Aorta (tissue), 5 donors: ENCODE data around the gene ADPRHL1. TPM values are rescaled to one million over a fixed set of nuclear protein-coding genes. Genes with fewer than 3 reads are reported as not detected.

Experiments
- ATAC-seq: fragments of 200-7000 bp; cut with Tn5 transposase; one replicate; pipeline ENCODE4 v1.9.1; 2022; ENCODE audit warnings: moderate library complexity; ENCODE audit not compliant: low FRiP score
- DNase-seq, 2 donors: peaks; one replicate each; pipeline ENCODE4 v3.0.0-alpha.2; 2020
- H3K27ac ChIP-seq, 2 donors: one replicate each; pipeline ENCODE4 v1.5.1; 2013; ENCODE audit warnings: low read length in 2 of 2, mild to moderate bottlenecking in 2 of 2, moderate library complexity in 2 of 2, control low read depth in 1 of 2, inconsistent platforms in 1 of 2, low read depth in 1 of 2
- H3K27me3 ChIP-seq, 2 donors: one replicate each; pipeline ENCODE4 v1.6.1; 2013; ENCODE audit warnings: control low read depth in 1 of 2, low read length in 1 of 2, mild to moderate bottlenecking in 1 of 2, moderate library complexity in 1 of 2; ENCODE audit not compliant: insufficient read depth in 2 of 2, control insufficient read depth in 1 of 2
- H3K36me3 ChIP-seq, 2 donors: one replicate each; pipeline ENCODE4 v1.6.1; 2013; ENCODE audit warnings: control low read depth in 1 of 2, low read length in 1 of 2, mild to moderate bottlenecking in 1 of 2; ENCODE audit not compliant: insufficient read depth in 2 of 2, control insufficient read depth in 1 of 2
- H3K4me1 ChIP-seq, 2 donors: one replicate each; pipeline ENCODE4 v1.6.1; 2013; ENCODE audit warnings: low read length in 2 of 2, control low read depth in 1 of 2, mild to moderate bottlenecking in 1 of 2, moderate library complexity in 1 of 2; ENCODE audit not compliant: insufficient read depth in 2 of 2, control insufficient read depth in 1 of 2
- H3K4me3 ChIP-seq, 2 donors: one replicate each; pipeline ENCODE4 v1.5.1; 2013; ENCODE audit warnings: low read length in 2 of 2, control low read depth in 1 of 2, mild to moderate bottlenecking in 1 of 2
- H3K9me3 ChIP-seq: one replicate; pipeline ENCODE4 v1.6.1; 2013; ENCODE audit warnings: mild to moderate bottlenecking, low read length; ENCODE audit not compliant: control insufficient read depth
- WGBS, 2 donors: extraction: QIAGEN DNeasy Blood & Tissue Kit; methylation state at CpG; one replicate each; pipeline ENCODE4 v1.1.7; 2013; 5-methylcytosine and 5-hydroxymethylcytosine counted together
- intact Hi-C, 2 donors: fragments of 100-400 bp; cut with DNase I; formaldehyde crosslinking; loops; one replicate each; pipeline versions ENCODE4 v1.14.2 to v1.15.0; 2022
- polyA plus RNA-seq, 2 donors: library from polyadenylated mRNA; stranded (reverse); fragments of 200-250 nt; gene quantifications; one replicate each; pipeline ENCODE4 v1.2.3, GENCODE V29; 2013
- total RNA-seq, 2 donors: library from RNA; stranded (reverse); fragmentation: NEBNext Ultra II Directional; extraction: Animal tissue kit (Norgen Biotek cat#: 25700); gene quantifications; one replicate each; pipeline ENCODE4 v1.2.1, GENCODE V29; 2021
- donor health status: healthy with polysubstance abuse.
- donor health status: Bipolar disorder and iron deficiency.
- donor health status: DM: no; HTN: no; CAD: no.
- donor health status: DM: no; HTN: no; CAD: no.
- donor health status: DM: yes; HTN: yes; CAD: no.

The ADPRHL1 gene
- total and polyA plus RNA-seq, 4 donors, result 2.0 to 10.8 (median 3.2) TPM

DNA sequence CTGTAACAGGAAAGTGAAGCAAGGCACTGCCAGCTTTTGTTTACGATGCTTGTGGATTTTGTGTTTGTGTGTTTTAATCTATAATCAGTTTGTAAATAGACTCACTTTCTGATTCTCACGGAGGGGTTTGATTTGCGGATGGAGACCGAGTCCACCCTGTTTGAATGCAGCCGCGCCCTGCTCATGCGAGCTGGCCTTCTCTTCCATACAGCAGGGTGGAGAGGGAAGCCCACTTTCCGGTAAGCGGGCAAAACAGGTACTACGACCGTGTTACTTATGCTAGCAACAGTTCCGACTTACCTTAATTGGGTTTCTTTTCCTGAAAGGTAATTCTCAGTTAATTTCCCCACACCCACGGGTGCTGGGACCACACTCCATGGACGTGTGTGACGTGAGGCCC lies 33.1 kb downstream of the ADPRHL1 start:
- Histone ChIP-seq H3K9me3 (no peaks in the 10 kb centered on the region), H3K36me3 (no peaks in the 10 kb centered on the region), H3K27me3 (no peaks in the 10 kb centered on the region), H3K4me3 (no peak overlapping the region), H3K4me1 (no peaks in the 10 kb centered on the region), H3K27ac (no peak overlapping the region)
- 87 to 94% methylated on average over 15 of the region's 15 CpGs for WGBS, 2 donors
- ATAC-seq (no peak), DNase-seq (peak in 1 of 2 donors; percentile 10)
- intact Hi-C loops, result no loop called here

DNA sequence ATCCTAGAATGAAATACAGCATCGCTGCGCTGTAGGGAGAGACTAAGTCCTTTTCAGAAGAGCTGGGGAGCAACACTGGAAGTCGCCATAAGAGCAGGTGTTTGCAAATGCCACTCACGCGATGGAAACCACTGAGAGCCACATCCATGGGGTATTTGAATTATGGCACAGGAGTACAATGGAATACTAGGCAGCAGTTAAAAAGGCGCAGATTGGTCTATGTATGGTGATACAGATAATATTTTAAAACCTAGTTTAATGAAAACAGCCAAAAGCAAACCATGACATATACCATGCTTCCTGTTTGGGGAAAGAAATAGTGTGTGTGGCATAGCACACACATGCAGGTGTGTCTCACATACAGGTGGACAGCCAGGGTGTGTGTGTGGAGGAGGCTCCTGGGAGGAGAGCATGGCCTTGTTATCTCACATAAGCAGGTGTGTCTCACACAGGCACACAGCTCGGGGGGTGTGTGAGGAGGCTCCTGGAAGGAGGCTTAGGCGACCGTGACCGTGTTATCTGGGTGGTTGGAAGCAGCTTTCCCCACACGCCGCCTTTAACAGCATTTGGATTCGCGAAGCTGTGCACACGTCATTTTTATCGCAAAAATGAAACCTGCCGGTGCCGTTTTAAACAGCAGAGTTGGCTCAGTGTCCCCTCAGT lies 33.6 kb downstream of the ADPRHL1 start:
- Histone ChIP-seq H3K4me3 (no peak overlapping the region), H3K27me3 (no peaks in the 10 kb centered on the region), H3K9me3 (no peaks in the 10 kb centered on the region), H3K27ac (no peak overlapping the region), H3K4me1 (no peaks in the 10 kb centered on the region), H3K36me3 (no peaks in the 10 kb centered on the region)
- intact Hi-C loops, result no loop called here
- 79 to 86% methylated on average over 18 of the region's 18 CpGs for WGBS, 2 donors
- DNase-seq (peak in 1 of 2 donors; percentile 21), ATAC-seq (no peak)

DNA sequence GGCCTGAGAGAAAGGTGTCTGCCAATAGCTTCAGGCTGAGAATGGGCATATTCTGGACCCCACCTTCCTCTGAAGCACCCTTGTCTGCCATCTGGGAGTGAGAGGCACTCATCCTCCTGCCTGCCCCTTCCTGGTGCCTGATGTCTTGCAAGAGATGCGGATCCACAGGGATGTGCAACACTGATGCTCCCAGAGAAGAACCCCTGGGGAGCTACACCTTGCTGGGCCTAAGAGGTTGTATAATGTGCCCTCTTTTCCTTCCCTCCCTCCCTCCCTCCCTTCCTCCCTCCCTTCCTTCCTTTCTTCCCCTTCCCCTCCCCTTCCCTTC lies 34.6 kb downstream of the ADPRHL1 start:
- Histone ChIP-seq H3K4me1 (no peaks in the 10 kb centered on the region), H3K9me3 (no peaks in the 10 kb centered on the region), H3K36me3 (no peaks in the 10 kb centered on the region), H3K27ac (no peak overlapping the region), H3K4me3 (no peak overlapping the region), H3K27me3 (no peaks in the 10 kb centered on the region)
- intact Hi-C loops, result no loop called here
- DNase-seq, result peak in 1 of 2 donors; percentile 6
- 99 to 100% methylated on average over 1 of the region's 1 CpG for WGBS, 2 donors
- ATAC-seq, result no peak

DNA sequence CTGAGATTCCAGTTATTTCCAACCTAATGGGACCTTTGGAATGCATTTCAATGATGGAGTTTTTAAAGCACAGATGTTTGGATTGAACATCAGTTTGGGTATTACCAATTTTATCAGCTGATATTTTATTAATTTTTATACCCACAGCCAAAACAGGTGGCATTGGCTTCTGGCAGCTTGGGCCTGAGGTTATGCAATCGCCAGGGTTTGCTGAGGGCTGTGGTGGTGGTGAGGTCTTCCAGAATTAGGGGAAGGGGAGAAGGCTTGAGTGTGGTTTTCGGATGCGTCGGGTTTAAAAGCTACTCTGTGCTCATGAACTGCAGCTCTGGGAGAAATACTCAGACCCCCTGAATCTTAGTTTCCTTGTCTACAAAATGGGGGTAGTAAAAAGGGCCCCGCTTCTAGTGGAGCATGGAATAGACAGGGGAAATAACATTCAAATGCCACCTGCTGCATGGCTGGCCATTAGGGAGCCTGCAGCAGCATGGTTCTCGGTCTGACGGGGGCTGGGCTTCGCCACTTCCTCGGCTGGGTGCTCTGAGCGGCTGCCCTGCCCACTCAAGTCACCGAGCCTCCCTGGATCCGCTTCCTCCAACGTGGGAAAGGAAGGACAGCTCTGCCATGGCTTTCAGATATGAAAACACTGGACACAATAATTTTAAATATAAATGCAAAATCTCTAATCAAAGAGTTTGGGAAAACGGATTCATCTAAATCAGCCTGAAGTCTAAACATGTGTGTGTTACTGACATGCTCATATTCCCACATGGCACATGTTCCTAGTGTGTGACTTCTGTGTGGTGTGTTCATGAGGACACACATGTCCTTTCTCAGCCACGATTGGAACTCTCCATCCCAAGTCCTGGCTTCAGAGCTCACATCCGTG lies 35.2 kb downstream of the ADPRHL1 start:
- no peak overlapping the region for H3K4me3 ChIP-seq
- no peak overlapping the region for H3K27ac ChIP-seq
- ATAC-seq, result no peak
- intact Hi-C loops, result no loop called here
- no peaks in the 10 kb centered on the region for H3K27me3 ChIP-seq
- H3K4me1 ChIP-seq, result no peaks in the 10 kb centered on the region
- no peaks in the 10 kb centered on the region for H3K9me3 ChIP-seq
- no peaks in the 10 kb centered on the region for H3K36me3 ChIP-seq
- peak in 1 of 2 donors; percentile 29 for DNase-seq
- 82 to 86% methylated on average over 16 of the region's 16 CpGs for WGBS, 2 donors

DNA sequence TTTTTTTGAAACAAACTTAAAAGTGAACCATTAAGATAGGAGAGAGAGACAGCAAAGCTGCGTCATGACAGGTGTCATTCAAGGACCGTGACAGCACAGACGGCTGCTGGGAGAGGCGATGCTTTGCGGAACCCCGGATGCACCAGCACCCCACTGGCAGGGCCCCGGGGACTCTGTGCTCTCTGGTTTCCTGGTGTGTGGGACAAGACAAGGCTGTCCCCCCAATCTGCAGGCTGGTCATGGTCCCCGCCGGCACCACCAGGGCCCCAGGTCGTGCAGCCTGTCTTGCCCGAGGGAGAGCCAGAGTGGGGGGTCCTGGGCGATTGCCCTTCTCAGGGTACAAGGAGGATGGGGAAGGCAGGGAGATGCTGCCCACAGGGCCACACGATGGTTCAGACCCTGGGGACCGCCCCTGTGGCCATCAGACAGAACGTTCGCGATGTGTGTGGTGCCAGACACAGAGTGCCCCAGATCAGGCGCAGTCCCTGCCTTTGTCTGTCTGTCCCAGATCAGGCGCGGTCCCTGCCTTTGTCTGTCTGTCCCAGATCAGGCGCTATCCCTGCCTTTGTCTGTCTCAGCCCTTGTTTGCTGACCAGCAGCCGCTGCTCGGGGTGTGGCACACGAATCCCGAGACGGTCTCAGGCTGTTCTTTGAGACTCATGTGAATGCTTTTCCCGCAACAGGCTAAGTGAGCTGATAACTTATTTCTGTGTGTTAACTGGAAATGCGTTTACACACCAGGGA lies 36.1 kb downstream of the ADPRHL1 start:
- 86 to 89% methylated on average over 28 of the region's 28 CpGs for WGBS, 2 donors
- Histone ChIP-seq H3K4me1 (no peaks in the 10 kb centered on the region), H3K4me3 (no peak overlapping the region), H3K27me3 (no peaks in the 10 kb centered on the region), H3K27ac (no peak overlapping the region), H3K9me3 (no peaks in the 10 kb centered on the region), H3K36me3 (no peaks in the 10 kb centered on the region)
- DNase-seq, result peak in 1 of 2 donors; percentile 70
- no peak for ATAC-seq
- intact Hi-C loops, result no loop called here

DNA sequence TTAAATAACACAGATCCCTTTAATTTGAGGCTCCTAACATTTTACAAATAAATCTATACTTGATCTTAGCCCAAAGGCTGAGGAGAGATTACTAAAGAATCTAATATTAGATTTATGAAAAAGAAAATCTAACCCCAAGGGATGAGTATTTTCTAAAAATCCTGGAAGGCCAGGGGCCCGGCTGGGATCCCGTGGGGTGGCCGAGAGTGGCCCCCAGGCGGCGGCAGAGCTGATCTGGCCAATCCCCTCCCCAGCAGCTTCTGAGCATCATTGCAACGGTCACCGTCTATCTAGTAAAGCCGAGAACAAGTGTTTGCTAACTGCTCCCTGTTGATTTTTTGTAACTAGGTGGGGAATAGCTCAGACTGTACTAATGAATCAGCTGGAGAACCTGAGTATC lies 37.5 kb downstream of the ADPRHL1 start:
- H3K27ac ChIP-seq, result no peak overlapping the region
- DNase-seq (peak in 1 of 2 donors; percentile 51), ATAC-seq (no peak)
- no peaks in the 10 kb centered on the region for H3K9me3 ChIP-seq
- 73 to 83% methylated on average over 8 of the region's 8 CpGs for WGBS, 2 donors
- no peaks in the 10 kb centered on the region for H3K36me3 ChIP-seq
- H3K4me3 ChIP-seq, result no peak overlapping the region
- intact Hi-C loops, result no loop called here
- no peaks in the 10 kb centered on the region for H3K4me1 ChIP-seq
- H3K27me3 ChIP-seq, result no peaks in the 10 kb centered on the region

DNA sequence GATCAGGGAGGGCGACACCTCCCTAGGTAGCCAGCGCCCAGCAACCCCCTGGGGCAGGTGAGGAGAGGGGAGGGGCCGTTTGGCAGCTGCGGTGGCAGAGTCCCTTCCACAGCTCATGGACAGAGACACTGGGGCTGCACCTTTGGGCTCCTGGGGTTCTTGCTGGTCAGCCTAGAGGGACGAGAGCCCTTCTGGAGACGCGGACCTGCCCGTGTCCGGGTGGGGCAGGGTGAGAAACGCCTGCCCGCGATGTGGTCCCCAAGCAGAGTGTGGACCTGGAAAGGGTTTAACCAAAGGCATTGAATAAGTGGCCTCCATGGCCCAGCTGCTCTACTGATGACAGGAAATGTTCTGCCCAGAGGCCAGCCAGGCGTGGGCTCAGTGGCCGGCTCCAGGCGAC lies 38.3 kb downstream of the ADPRHL1 start:
- 94 to 96% methylated on average over 15 of the region's 15 CpGs for WGBS, 2 donors
- H3K9me3 ChIP-seq, result no peaks in the 10 kb centered on the region
- ATAC-seq (no peak), DNase-seq (peak in 1 of 2 donors; percentile 64)
- H3K4me3 ChIP-seq, result no peak overlapping the region
- peaks cover 0 to 1% of the 10 kb centered on the region in 2 donors for H3K4me1 ChIP-seq
- peak overlapping the region in 1 of 2 donors; percentile 86 for H3K27ac ChIP-seq
- intact Hi-C loops, result no loop called here
- H3K36me3 ChIP-seq, result no peaks in the 10 kb centered on the region
- no peaks in the 10 kb centered on the region for H3K27me3 ChIP-seq

DNA sequence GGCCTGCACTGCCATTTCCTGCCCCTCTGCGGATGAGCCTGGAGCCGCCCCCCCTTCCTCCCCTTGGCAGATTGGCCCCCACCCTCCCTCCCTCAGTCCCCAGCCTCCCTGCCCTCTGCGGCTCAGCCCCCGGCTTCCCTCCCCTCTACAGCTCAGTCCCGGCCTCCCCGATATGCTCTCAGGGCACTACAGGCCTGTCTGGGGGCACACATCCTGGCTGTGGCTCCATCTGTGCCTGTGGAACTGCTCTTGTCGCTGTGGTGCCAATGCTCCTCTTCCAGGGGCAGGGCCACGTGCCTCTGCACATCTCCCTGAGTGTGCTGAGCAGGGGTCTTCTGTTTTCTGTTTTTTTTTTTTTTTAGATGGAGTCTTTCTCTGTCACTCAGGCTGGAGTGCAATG lies 39.0 kb downstream of the ADPRHL1 start:
- intact Hi-C loops, result loop anchor here in 1 of 2 donors (5.0 kb wide), 1 partner anchor 78 kb away; the partner anchor contains the start of gene DCUN1D2
- Histone ChIP-seq H3K36me3 (no peaks in the 10 kb centered on the region), H3K27ac (peak overlapping the region; percentile 18 to 100), H3K4me1 (peaks cover 0 to 1% of the 10 kb centered on the region in 2 donors), H3K9me3 (no peaks in the 10 kb centered on the region), H3K27me3 (no peaks in the 10 kb centered on the region), H3K4me3 (no peak overlapping the region)
- 20 to 28% methylated on average over 7 to 8 of the region's 8 CpGs for WGBS, 2 donors
- no peak for ATAC-seq
- no peak for DNase-seq
